ENCODE measurements around the gene ZBTB21.
"Not testable (repeated sequence)": the region's sequence is repeated elsewhere in the genome, so short reads cannot be mapped to it uniquely, and the experiment has no call there.

The ZBTB21 gene

GRCh38 chr21:41970751-41971653, 39.2 kb downstream of the ZBTB21 start:
- DNase-seq (ENCODE audit: low read depth, low spot score) = no peak

- no peak for DNase-seq (ENCODE audit: low read depth, low spot score)
These were observed 40.1 kb downstream of the ZBTB21 start for GRCh38 chr21:41970106-41970391.

GRCh38 chr21:41967708-41968107, 42.5 kb downstream of the ZBTB21 start:
- DNase-seq (ENCODE audit: low read depth, low spot score) = no peak

DNA sequence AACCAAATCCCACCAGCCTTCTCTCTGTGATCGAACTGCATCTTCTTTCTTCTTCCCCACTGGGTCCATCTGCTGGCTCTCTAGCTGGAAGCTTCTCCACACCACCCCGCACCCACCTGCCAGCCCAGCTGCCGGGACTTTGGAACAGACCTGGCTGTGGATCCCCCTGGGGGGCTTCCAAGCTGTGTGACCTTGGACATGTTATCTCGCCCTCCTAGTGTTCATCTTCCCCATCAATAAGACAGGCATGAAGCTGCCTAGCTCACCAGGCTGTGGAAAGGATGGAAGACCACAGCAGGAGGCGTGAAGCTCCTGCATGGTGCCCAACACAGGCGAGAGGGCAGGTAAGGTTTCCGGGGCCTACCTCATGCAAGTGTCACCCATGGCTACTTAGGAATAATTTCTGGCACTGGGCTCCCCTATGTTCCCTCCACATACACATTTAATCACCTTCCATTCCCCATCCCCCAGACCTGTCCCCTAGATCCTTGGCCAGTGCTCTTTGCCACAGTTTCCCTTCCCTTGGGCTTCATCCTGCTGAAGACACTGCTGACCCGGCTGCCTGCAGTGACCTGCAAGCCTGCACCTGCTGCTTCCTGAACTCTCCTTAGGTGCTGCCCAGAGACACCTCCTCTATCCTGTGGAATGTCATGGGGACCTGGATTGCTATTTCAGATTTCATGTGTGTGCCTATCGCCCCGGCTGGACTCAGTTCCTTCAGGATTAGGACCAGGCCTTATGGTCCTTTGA, 43.1 kb downstream of the ZBTB21 start:
- DNase-seq (ENCODE audit: low read depth, low spot score) = no peak

- no peak for DNase-seq (ENCODE audit: low read depth, low spot score)
These were observed 43.9 kb downstream of the ZBTB21 start for GRCh38 chr21:41966041-41966833.

- no peak for DNase-seq (ENCODE audit: low read depth, low spot score)
These were observed 44.6 kb downstream of the ZBTB21 start for GRCh38 chr21:41965461-41966013.

- DNase-seq (ENCODE audit: low read depth, low spot score) = no peak
These were observed 45.1 kb downstream of the ZBTB21 start for GRCh38 chr21:41965045-41965444.

- DNase-seq (ENCODE audit: low read depth, low spot score) = no peak
These were observed 46.0 kb downstream of the ZBTB21 start for GRCh38 chr21:41964171-41964570.

GRCh38 chr21:41962425-41962966, 47.7 kb downstream of the ZBTB21 start:
- DNase-seq (ENCODE audit: low read depth, low spot score) = no peak

DNA sequence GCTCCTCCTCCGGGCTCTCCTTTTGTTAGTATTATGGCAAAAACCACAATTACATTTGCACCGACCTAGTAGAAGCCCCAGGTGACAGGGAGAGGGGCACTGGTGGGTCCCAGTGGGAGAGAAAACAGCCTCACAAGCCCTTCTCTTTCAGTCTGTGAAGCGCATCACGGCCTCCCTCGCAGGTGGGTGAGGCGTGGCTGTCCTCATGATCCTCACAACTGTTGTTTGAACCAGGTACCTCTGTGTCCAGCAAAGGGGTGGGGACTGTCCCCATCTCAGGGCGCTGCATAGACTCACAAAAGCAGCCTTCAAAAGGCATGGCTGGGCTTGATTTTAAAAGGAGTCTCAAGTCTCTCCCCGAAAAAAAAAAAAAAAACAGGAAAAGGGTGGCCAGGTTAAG, 48.4 kb downstream of the ZBTB21 start:
- DNase-seq (ENCODE audit: low read depth, low spot score) = no peak

DNA sequence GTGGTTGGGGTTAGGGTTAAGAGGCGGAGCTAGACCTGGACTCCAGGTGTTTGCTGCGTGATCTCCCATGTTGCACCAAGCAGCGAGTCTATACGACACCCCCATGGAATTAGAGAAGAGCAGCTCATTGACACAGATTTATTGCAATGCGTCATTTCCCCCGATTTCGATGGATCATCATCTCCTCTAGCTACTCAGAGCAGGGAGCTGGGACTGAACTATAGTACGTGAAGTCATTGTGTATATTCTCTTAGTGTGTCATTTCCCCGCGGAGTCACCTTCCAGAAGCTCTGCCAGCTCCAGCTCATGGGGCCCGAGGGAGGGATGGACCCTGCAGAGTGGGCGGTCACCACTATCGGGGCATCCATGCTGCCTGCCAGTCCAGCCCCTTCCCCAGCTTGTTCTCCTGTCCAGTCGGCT, 48.9 kb downstream of the ZBTB21 start:
- DNase-seq (ENCODE audit: low read depth, low spot score) = no peak

DNA sequence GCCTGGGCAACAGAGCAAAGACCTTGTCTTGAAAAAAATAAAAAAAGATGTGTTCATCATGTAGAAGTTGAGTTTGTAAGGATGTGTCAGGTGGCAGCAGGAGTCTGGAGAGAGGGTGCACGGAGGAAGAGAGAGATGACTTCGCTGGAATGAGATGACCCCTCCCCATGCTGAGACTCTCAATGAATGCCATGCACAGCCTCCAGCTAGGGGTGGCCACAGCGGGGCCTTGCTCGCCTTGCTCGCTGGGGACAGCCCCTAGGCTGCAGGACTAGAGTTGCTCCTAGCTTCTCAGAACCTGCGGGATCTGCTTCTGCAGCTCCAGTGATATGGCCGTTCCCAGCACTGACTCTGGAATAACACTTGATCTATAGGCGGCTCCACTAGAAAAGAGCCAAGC, 49.8 kb downstream of the ZBTB21 start:
- DNase-seq (ENCODE audit: low read depth, low spot score) = no peak

- DNase-seq (ENCODE audit: low read depth, low spot score) = not testable (repeated sequence)
These were observed 50.5 kb downstream of the ZBTB21 start for GRCh38 chr21:41959697-41960096.

DNA sequence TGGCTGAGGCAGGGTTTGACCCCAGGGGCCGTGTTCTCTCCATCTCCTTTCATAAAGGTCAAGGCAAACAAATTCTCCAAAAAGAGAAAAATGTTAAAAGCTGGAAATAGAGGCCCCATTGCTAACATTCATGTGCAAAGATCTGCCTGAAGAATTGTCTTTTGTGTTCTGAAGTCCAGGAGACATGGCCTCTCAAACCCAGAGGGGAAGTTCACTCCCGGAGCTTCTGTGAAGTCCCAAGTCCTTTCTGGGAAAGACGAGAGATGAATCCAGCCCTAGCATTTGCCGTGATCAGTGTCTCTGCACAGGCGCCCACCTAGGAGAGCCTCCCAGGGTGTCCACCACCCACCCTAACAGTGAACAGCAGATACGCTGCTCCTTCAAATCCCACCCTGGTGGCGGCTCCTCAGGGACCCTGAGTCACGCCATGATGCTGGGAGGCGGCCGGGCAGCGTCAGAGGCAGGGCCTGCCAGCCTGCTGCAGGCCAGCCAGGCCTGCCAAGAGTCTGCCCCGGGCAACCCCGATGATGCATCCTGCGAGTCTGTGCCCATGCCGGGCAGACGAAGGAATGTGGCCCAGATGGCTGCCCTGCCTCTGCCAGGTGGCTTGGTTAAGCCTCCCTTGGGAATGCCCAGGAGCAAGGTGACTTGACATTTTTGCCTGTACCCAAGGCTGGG, 51.1 kb downstream of the ZBTB21 start:
- DNase-seq (ENCODE audit: low read depth, low spot score) = no peak

DNA sequence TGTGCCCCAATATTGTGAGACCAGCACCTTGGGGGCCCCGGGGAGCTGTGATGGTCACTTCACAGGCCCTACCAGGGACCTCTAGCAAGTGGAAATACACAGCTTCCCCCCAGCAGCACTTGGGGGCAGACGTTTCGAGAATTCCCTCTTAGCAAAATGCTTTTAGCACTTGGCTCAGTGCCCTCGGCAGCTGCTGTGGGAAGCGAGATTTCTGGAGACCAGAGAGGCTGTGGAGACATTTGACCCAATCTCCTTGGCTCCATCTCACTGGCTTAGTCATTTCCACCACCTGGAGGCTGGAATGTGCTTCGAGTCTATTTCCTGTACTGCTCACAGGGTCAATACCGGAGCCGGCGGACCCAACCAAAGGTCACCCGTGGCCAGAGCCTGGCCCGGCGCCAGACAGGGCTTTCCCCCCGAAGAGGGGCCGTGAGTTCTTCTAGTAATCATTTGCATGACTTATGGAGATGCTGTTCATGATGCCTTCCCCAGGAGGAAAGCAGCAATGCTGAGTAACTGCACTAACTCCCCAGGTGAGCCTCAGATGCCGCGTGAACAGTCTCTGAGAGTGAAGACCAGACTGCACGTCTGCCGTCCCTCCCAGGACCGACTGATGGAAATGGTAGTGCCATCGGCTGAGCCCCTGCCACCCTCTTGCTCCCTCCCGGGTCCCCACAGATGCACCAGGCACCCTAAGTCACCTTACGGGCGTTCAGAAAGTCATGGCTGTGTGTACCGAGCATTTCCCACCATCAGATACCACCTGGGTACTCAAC, 52.0 kb downstream of the ZBTB21 start:
- no peak for DNase-seq (ENCODE audit: low read depth, low spot score)

- DNase-seq (ENCODE audit: low read depth, low spot score) = no peak
These were observed 53.0 kb downstream of the ZBTB21 start for GRCh38 chr21:41956926-41957729.

- no peak for DNase-seq (ENCODE audit: low read depth, low spot score)
These were observed 54.6 kb downstream of the ZBTB21 start for GRCh38 chr21:41955516-41955915.

GRCh38 chr21:41954654-41955499, 55.3 kb downstream of the ZBTB21 start:
- no peak for DNase-seq (ENCODE audit: low read depth, low spot score)
